Upper lobe of left lung (tissue), 6 donors: ENCODE data around the gene SVIL. TPM values are rescaled to one million over a fixed set of nuclear protein-coding genes. Genes with fewer than 3 reads are reported as not detected.

Source experiments
- ATAC-seq, 2 donors: fragments of 200-7000 bp; cut with Tn5 transposase; one replicate each; pipeline ENCODE4 v1.9.1; 2022; ENCODE audit warnings: mild to moderate bottlenecking in 2 of 2, moderate library complexity in 2 of 2; ENCODE audit not compliant: low FRiP score in 2 of 2
- DNase-seq, 2 donors: peaks; one replicate each; pipeline ENCODE4 v3.0.0-alpha.2; 2019 to 2020
- H3K27ac ChIP-seq, 4 donors: fragments of 200-600 bp; sonication (generic); one replicate each; pipeline ENCODE4 v1.5.1; 2016 to 2019
- H3K27me3 ChIP-seq, 4 donors: fragments of 200-600 bp; sonication (generic); one replicate each; pipeline ENCODE4 v1.5.1; 2017 to 2019
- H3K36me3 ChIP-seq, 4 donors: fragments of 200-600 bp; sonication (generic); one replicate each; pipeline ENCODE4 v1.5.1; 2016 to 2019
- H3K4me1 ChIP-seq, 4 donors: fragments of 200-600 bp; sonication (generic); one replicate each; pipeline ENCODE4 v1.5.1; 2018 to 2019
- H3K4me3 ChIP-seq, 4 donors: fragments of 200-600 bp; sonication (generic); one replicate each; pipeline ENCODE4 v1.5.1; 2017 to 2019; ENCODE audit warnings: mild to moderate bottlenecking in 2 of 4, moderate library complexity in 1 of 4
- H3K9me3 ChIP-seq, 4 donors: fragments of 200-600 bp; sonication (generic); one replicate each; pipeline ENCODE4 v1.5.1; 2018 to 2019
- EP300 ChIP-seq, 4 donors: sonication (generic); formaldehyde crosslinking; IDR thresholded peaks; one replicate each; pipeline ENCODE4 v1.5.1; 2017; ENCODE audit warnings: antibody characterized with exemption in 4 of 4, control low read depth in 2 of 4
- POLR2A ChIP-seq, 4 donors: fragments of 450-650 bp; IDR thresholded peaks; one replicate each; pipeline ENCODE4 v1.5.1; 2016 to 2017; ENCODE audit warnings: antibody characterized with exemption in 4 of 4, mild to moderate bottlenecking in 2 of 4
- POLR2AphosphoS5 ChIP-seq, 2 donors: sonication (generic); formaldehyde crosslinking; IDR thresholded peaks; one replicate each; pipeline ENCODE4 v1.5.1; 2017; ENCODE audit warnings: antibody characterized with exemption in 2 of 2
- WGBS, 2 donors: methylation state at CpG; one replicate each; pipeline ENCODE4 v1.1.5; 2017 to 2018; 5-methylcytosine and 5-hydroxymethylcytosine counted together
- total RNA-seq, 6 donors: library from RNA; depleted of rRNA in 4 of 6; stranded (reverse); fragments of >200 nt in 4 of 6; gene quantifications; one replicate each; pipeline versions ENCODE4 v1.1.0 to v1.2.1, GENCODE V29; 2016 to 2021
- TF ChIP-seq, protein P1 (sequence below), 6 experiments: fragments of 450-650 bp in 4 of 6; fragments of 200-600 bp in 2 of 6; sonication (generic) in 2 of 6; IDR thresholded peaks; one replicate each; pipeline ENCODE4 v1.5.1; 2016 to 2019; ENCODE audit warnings: antibody characterized with exemption in 6 of 6
- donor health status: DM: no; HTN: no; CAD: no; lungs with moderate emphysema.
- donor health status: DM: no; HTN: yes; CAD: no; lungs with severe emphysema.

The SVIL gene
- total RNA-seq, 6 donors from 2014 or later, result 65.5 to 137 (median 105) TPM

GRCh38 chr10:29620112-29620690 lies 14.6 kb downstream of the SVIL start:
- TF ChIP-seq EP300 (IDR thresholded peaks at IDR 0.05) (no peak), POLR2AphosphoS5 (IDR thresholded peaks at IDR 0.05) (no peak), POLR2A (IDR thresholded peaks at IDR 0.05) (no peak)
- Histone ChIP-seq H3K27me3 (no peaks in the 10 kb centered on the region), H3K9me3 (no peaks in the 10 kb centered on the region), H3K27ac (no peak overlapping the region), H3K36me3 (no peaks in the 10 kb centered on the region), H3K4me3 (no peak overlapping the region), H3K4me1 (peaks cover 4 to 34% (median 17%) of the 10 kb centered on the region in 4 donors)
- no peak for DNase-seq
- ATAC-seq, result no peak
- WGBS, 2 donors, result 85 to 92% methylated on average over 5 of the region's 5 CpGs

DNA sequence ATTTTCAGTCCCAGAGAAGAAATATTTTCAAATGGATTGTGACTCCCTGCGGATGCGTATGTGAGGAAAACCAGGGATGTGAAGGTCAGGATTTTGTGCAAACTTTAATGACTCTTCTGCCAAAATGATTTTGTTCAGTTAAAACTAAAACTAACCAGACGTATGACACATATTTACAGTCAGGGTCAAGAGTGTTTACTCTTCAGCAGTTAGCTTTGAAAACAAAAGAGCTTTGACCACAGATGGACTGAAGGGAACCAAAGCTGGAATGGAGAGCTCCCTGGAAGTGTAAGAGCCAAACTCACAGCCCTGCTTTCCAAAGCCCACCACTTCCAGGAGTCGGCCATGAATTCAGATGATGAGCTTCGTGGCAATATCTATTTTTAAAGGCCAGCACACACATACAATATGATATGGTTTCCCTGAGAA lies 15.5 kb downstream of the SVIL start:
- 50 to 53% methylated on average over 5 of the region's 5 CpGs for WGBS, 2 donors
- no peak overlapping the region for H3K4me3 ChIP-seq
- peak overlapping the region in 3 of 4 donors; percentile 43 to 70 (median 65) for H3K27ac ChIP-seq
- no peaks in the 10 kb centered on the region for H3K36me3 ChIP-seq
- H3K4me1 ChIP-seq, result peaks cover 4 to 34% (median 17%) of the 10 kb centered on the region in 4 donors
- ATAC-seq, result no peak
- H3K9me3 ChIP-seq, result no peaks in the 10 kb centered on the region
- TF ChIP-seq POLR2A (IDR thresholded peaks at IDR 0.05) (no peak), POLR2AphosphoS5 (IDR thresholded peaks at IDR 0.05) (no peak)
- TF ChIP-seq, protein P1, sequence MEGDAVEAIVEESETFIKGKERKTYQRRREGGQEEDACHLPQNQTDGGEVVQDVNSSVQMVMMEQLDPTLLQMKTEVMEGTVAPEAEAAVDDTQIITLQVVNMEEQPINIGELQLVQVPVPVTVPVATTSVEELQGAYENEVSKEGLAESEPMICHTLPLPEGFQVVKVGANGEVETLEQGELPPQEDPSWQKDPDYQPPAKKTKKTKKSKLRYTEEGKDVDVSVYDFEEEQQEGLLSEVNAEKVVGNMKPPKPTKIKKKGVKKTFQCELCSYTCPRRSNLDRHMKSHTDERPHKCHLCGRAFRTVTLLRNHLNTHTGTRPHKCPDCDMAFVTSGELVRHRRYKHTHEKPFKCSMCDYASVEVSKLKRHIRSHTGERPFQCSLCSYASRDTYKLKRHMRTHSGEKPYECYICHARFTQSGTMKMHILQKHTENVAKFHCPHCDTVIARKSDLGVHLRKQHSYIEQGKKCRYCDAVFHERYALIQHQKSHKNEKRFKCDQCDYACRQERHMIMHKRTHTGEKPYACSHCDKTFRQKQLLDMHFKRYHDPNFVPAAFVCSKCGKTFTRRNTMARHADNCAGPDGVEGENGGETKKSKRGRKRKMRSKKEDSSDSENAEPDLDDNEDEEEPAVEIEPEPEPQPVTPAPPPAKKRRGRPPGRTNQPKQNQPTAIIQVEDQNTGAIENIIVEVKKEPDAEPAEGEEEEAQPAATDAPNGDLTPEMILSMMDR (IDR thresholded peaks at IDR 0.05), result no peak
- DNase-seq, result no peak
- no peaks in the 10 kb centered on the region for H3K27me3 ChIP-seq

- Histone ChIP-seq H3K9me3 (no peaks in the 10 kb centered on the region), H3K4me3 (no peak overlapping the region), H3K4me1 (peaks cover 4 to 34% (median 16%) of the 10 kb centered on the region in 4 donors), H3K27me3 (no peaks in the 10 kb centered on the region), H3K36me3 (no peaks in the 10 kb centered on the region), H3K27ac (peak overlapping the region; percentile 15 to 70 (median 54))
- DNase-seq, result peak in 1 of 2 donors; percentile 94
- 63 to 76% methylated on average over 14 of the region's 14 CpGs for WGBS, 2 donors
- peak; percentile 61 to 76 for ATAC-seq
- TF ChIP-seq POLR2A (IDR thresholded peaks at IDR 0.05) (no peak), POLR2AphosphoS5 (IDR thresholded peaks at IDR 0.05) (no peak), EP300 (IDR thresholded peaks at IDR 0.05) (no peak)
- TF ChIP-seq, protein P1 (IDR thresholded peaks at IDR 0.05), result no peak
Observed at GRCh38 chr10:29618341-29619171, 16.2 kb downstream of the SVIL start.

- H3K4me3 ChIP-seq, result no peak overlapping the region
- H3K36me3 ChIP-seq, result no peaks in the 10 kb centered on the region
- H3K4me1 ChIP-seq, result peaks cover 4 to 34% (median 13%) of the 10 kb centered on the region in 4 donors
- TF ChIP-seq EP300 (IDR thresholded peaks at IDR 0.05) (no peak), POLR2AphosphoS5 (IDR thresholded peaks at IDR 0.05) (no peak), POLR2A (IDR thresholded peaks at IDR 0.05) (no peak)
- TF ChIP-seq, protein P1 (IDR thresholded peaks at IDR 0.05), result no peak
- 66 to 72% methylated on average over 8 of the region's 8 CpGs for WGBS, 2 donors
- H3K27ac ChIP-seq, result peak overlapping the region; percentile 15 to 70 (median 54)
- DNase-seq, result no peak
- ATAC-seq, result peak in 1 of 2 donors; percentile 41
- H3K27me3 ChIP-seq, result no peaks in the 10 kb centered on the region
- no peaks in the 10 kb centered on the region for H3K9me3 ChIP-seq
Observed at GRCh38 chr10:29617880-29618340, 16.9 kb downstream of the SVIL start.

DNA sequence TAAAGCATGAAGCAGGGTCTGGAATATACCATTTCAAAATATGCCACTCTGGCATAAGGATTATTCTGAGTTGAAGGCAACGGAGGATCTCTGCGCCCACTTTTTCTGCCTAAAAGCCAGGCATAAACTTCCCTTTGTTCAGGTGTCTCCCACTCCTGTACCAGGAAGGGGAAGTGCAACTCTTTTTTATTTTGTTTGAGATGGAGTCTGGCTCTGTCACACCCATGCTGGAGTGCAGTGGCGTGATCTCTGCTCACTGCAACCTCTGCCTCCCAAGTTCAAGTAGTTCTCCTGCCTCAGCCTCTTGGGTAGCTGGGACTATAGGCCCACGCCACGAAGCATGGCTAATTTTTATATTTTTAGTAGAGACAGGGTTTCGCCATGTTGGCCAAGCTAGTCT lies 18.2 kb downstream of the SVIL start:
- no peak overlapping the region for H3K4me3 ChIP-seq
- no peaks in the 10 kb centered on the region for H3K9me3 ChIP-seq
- DNase-seq (no peak), ATAC-seq (no peak)
- H3K27me3 ChIP-seq, result no peaks in the 10 kb centered on the region
- H3K27ac ChIP-seq, result no peak overlapping the region
- 82 to 87% methylated on average over 6 of the region's 6 CpGs for WGBS, 2 donors
- H3K36me3 ChIP-seq, result no peaks in the 10 kb centered on the region
- TF ChIP-seq POLR2A (IDR thresholded peaks at IDR 0.05) (no peak), POLR2AphosphoS5 (IDR thresholded peaks at IDR 0.05) (peak in 1 of 2 donors; percentile 38), EP300 (IDR thresholded peaks at IDR 0.05) (no peak)
- TF ChIP-seq, protein P1 (IDR thresholded peaks at IDR 0.05), result no peak
- peaks cover 4 to 34% (median 13%) of the 10 kb centered on the region in 4 donors for H3K4me1 ChIP-seq
